ENCODE results near the gene XPO1.

The XPO1 gene

DNA sequence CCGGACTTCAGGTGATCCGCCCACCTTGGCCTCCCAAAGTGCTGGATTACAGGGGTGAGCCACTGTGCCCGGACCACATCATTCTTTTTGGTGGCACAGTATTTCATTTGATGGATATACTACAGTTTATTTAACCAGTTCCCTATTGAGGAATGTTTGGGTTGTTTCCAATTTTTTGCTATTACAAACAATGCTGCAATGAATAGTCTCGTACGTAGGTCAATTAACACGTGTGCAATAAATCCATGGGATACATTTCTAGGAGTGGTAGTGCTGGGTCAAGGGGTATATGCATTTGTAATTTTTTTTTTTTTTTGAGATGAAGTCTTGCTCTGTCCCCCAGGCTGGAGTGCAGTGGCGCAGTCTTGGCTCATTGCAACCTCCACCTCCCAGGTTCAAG, 28.4 kb upstream of the XPO1 start:
- DNase-seq (ENCODE audit: extremely low read depth, low read depth) = no peak
- no peak overlapping the region for H3K4me3 ChIP-seq (replicated peaks; ENCODE audit: low read depth, low read length)
- TF ChIP-seq, protein P1, sequence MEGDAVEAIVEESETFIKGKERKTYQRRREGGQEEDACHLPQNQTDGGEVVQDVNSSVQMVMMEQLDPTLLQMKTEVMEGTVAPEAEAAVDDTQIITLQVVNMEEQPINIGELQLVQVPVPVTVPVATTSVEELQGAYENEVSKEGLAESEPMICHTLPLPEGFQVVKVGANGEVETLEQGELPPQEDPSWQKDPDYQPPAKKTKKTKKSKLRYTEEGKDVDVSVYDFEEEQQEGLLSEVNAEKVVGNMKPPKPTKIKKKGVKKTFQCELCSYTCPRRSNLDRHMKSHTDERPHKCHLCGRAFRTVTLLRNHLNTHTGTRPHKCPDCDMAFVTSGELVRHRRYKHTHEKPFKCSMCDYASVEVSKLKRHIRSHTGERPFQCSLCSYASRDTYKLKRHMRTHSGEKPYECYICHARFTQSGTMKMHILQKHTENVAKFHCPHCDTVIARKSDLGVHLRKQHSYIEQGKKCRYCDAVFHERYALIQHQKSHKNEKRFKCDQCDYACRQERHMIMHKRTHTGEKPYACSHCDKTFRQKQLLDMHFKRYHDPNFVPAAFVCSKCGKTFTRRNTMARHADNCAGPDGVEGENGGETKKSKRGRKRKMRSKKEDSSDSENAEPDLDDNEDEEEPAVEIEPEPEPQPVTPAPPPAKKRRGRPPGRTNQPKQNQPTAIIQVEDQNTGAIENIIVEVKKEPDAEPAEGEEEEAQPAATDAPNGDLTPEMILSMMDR (IDR thresholded peaks at IDR 0.05; ENCODE audit: low read depth, low read length, missing control alignments) = no peak

DNA sequence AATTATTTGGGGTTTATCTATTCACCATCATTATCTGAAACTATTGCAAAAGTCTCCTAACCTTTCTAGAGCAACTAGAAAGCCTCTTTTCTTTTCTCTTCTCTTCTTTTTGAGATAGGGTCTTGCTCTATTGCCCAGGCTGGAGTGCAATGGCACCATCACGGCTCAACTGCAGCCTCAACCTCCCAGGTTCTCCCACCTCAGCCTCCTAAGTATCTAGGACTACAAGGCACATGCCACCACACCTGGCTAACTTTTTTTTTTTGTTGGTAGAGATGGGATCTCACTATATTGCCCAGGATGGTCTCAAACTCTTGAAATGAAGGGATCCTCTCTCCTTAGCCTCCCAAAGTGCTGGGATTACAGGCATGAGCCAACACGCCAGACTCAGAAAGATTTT, 24.5 kb upstream of the XPO1 start:
- H3K4me3 ChIP-seq (replicated peaks; ENCODE audit: low read depth, low read length) = no peak overlapping the region
- DNase-seq (ENCODE audit: extremely low read depth, low read depth) = no peak
- TF ChIP-seq, protein P1 (IDR thresholded peaks at IDR 0.05; ENCODE audit: low read depth, low read length, missing control alignments) = no peak

DNA sequence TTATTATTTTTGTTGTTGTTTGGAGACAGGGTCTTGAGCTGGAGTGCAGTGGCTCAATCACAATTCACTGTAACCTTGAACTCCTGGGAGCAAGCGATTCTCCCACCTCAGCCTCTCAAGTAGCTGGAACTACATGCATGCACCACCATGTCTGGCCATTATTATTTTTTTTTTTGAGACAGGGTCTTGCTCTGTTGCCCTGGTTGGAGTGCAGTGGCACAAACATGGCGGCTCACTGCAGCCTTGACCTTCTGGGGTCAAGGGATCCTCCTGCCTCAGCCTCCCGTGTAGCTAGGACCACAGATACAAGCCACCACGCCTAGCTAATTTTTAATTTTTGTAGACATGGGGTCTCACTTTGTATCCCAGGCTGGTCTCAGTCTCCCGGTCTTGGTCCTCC, 20.0 kb upstream of the XPO1 start:
- no peak overlapping the region for H3K4me3 ChIP-seq (replicated peaks; ENCODE audit: low read depth, low read length)
- TF ChIP-seq, protein P1 (IDR thresholded peaks at IDR 0.05; ENCODE audit: low read depth, low read length, missing control alignments) = no peak
- DNase-seq (ENCODE audit: extremely low read depth, low read depth) = no peak

DNA sequence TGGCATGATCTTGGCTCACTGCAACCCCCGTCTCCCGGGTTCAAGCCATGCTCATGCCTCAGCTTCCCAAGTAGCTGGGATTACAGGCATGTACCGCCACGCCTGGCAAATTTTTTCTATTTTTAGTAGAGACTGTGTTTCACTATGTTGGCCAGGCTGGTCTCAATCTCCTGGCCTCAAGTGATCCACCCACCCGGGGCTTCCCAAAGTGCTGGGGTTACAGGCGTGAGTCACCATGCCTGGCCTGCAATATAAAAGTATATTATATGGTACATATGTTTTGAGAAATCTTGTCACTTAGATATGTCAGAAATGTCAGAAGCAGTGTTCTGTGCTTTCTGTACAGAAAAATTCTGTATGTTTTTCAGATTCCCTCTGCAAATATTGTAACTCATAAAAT, 19.2 kb upstream of the XPO1 start:
- no peak for DNase-seq (ENCODE audit: extremely low read depth, low read depth)

DNA sequence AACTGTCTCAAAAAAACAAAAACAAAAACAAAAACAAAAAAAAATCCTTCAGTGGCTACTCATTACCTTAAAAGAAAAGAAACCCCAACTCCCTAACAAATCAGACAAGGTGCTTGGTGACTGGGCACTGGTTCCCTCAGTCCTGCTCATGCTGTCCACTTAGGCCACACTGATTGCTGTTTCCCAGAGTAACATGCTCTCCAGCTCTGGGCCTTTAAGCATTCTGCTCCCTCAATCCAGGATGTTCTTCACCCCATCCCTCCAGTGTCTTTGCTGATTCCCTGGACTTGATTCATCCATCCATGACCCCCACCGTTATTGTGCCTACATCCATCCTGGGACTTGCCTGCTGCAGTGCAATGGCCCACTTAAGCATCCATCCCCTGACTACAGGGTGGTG, 16.4 kb upstream of the XPO1 start:
- TF ChIP-seq, protein P1 (IDR thresholded peaks at IDR 0.05; ENCODE audit: low read depth, low read length, missing control alignments) = no peak
- H3K4me3 ChIP-seq (replicated peaks; ENCODE audit: low read depth, low read length) = no peak overlapping the region
- no peak for DNase-seq (ENCODE audit: extremely low read depth, low read depth)

More for the DNA sequence above, 19.2 kb upstream of the XPO1 start:
- no peak overlapping the region for H3K4me3 ChIP-seq (replicated peaks; ENCODE audit: low read depth, low read length)
- TF ChIP-seq, protein P1 (IDR thresholded peaks at IDR 0.05; ENCODE audit: low read depth, low read length, missing control alignments) = no peak

DNA sequence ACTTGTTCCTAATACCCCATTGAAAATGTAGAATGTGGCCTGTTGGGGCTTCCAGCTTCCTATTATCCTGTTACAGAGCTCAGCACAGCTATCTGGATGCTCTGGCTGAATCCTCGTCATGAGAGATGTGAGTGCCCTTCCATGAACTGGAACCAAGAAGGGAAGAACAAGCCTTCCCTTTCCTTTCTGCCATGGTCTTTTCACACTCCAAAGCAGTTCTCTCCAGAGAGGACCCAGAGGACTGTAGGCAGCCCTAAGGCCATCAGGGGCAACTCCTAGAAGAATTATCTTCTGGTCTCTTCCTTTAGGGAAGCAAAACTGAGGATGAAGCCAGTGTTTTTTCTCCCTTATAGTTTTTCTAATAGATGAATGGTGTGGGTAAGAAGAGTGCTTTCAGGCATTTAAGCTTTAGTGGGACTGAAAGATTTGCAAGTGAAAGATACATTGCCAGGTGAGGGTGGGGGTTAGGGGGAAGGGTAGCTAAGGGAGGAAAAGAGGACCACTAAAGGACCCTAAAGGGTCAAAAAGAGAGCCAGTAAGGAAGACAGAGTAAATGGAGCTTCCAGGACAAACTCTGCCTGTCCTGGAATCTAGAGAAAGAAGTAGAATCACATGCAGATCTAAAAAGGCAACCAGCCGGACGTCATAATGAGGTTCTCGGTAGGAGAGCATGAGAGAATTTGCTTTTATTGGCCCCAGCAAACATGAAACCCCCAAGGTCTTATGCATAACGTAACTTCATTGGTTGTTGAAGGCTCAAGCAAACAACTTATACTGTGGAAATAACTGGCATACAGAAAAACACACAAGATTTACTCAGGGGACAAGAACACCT, 12.4 kb upstream of the XPO1 start:
- no peak for DNase-seq (ENCODE audit: extremely low read depth, low read depth)
- TF ChIP-seq, protein P1 (IDR thresholded peaks at IDR 0.05; ENCODE audit: low read depth, low read length, missing control alignments) = no peak
- no peak overlapping the region for H3K4me3 ChIP-seq (replicated peaks; ENCODE audit: low read depth, low read length)
